Mucosa of rectum (tissue), 2 donors: ENCODE measurements around the gene FOS.

ENCODE experiments used
- H3K27ac ChIP-seq, 2 donors: one replicate each; pipeline ENCODE4 v1.7.0; 2013; ENCODE audit warnings: inconsistent platforms in 2 of 2, low read depth in 2 of 2, low read length in 2 of 2
- H3K27me3 ChIP-seq, 2 donors: one replicate each; pipeline ENCODE4 v1.7.0; 2013; ENCODE audit warnings: low read length in 2 of 2; ENCODE audit not compliant: control insufficient read depth in 2 of 2, insufficient read depth in 2 of 2
- H3K36me3 ChIP-seq, 2 donors: one replicate each; pipeline ENCODE4 v1.7.0; 2013; ENCODE audit warnings: low read length in 2 of 2; ENCODE audit not compliant: control insufficient read depth in 2 of 2, insufficient read depth in 2 of 2
- H3K4me1 ChIP-seq, 2 donors: one replicate each; pipeline ENCODE4 v1.7.0; 2013; ENCODE audit warnings: low read length in 2 of 2, mild to moderate bottlenecking in 1 of 2; ENCODE audit not compliant: control insufficient read depth in 2 of 2, insufficient read depth in 2 of 2
- H3K4me3 ChIP-seq, 2 donors: one replicate each; pipeline ENCODE4 v1.7.0; 2013; ENCODE audit warnings: low read length in 2 of 2
- H3K9ac ChIP-seq, 2 donors: one replicate each; pipeline ENCODE4 v1.7.0; 2013; ENCODE audit warnings: low read length in 2 of 2, low read depth in 1 of 2, mild to moderate bottlenecking in 1 of 2
- H3K9me3 ChIP-seq, 2 donors: one replicate each; pipeline ENCODE4 v1.7.0; 2013; ENCODE audit warnings: low read length in 2 of 2; ENCODE audit not compliant: control insufficient read depth in 2 of 2
- donor health status: healthy.
- donor health status: Normal muscosa, but diverticular disease.

FOS gene

GRCh38 chr14:75315144-75315543 is 36.5 kb downstream of the FOS start:
- H3K4me1 ChIP-seq = peaks cover 9 to 23% of the 10 kb centered on the region in 2 donors
- H3K9me3 ChIP-seq = no peaks in the 10 kb centered on the region
- H3K4me3 ChIP-seq = no peak overlapping the region
- H3K9ac ChIP-seq = no peak overlapping the region
- no peaks in the 10 kb centered on the region for H3K27me3 ChIP-seq
- H3K36me3 ChIP-seq = no peaks in the 10 kb centered on the region
- H3K27ac ChIP-seq = no peak overlapping the region

- H3K27ac ChIP-seq = no peak overlapping the region
- H3K27me3 ChIP-seq = no peaks in the 10 kb centered on the region
- H3K4me1 ChIP-seq = peaks cover 5 to 14% of the 10 kb centered on the region in 2 donors
- H3K4me3 ChIP-seq = no peak overlapping the region
- H3K9ac ChIP-seq = no peak overlapping the region
- no peaks in the 10 kb centered on the region for H3K9me3 ChIP-seq
- H3K36me3 ChIP-seq = no peaks in the 10 kb centered on the region
Measured at GRCh38 chr14:75317148-75317547, 38.5 kb downstream of the FOS start.

GRCh38 chr14:75318353-75318752 is 39.7 kb downstream of the FOS start:
- Histone ChIP-seq H3K9ac (no peak overlapping the region), H3K36me3 (no peaks in the 10 kb centered on the region), H3K4me1 (peaks cover 5 to 14% of the 10 kb centered on the region in 2 donors), H3K4me3 (no peak overlapping the region), H3K27ac (no peak overlapping the region), H3K27me3 (no peaks in the 10 kb centered on the region), H3K9me3 (no peaks in the 10 kb centered on the region)

GRCh38 chr14:75319021-75319420 is 40.4 kb downstream of the FOS start:
- Histone ChIP-seq H3K27me3 (no peaks in the 10 kb centered on the region), H3K4me1 (peaks cover 5 to 14% of the 10 kb centered on the region in 2 donors), H3K36me3 (no peaks in the 10 kb centered on the region), H3K4me3 (no peak overlapping the region), H3K27ac (no peak overlapping the region), H3K9ac (no peak overlapping the region), H3K9me3 (no peaks in the 10 kb centered on the region)

GRCh38 chr14:75320196-75320595 is 41.6 kb downstream of the FOS start:
- no peak overlapping the region for H3K4me3 ChIP-seq
- H3K9me3 ChIP-seq = no peaks in the 10 kb centered on the region
- peaks cover 5 to 10% of the 10 kb centered on the region in 2 donors for H3K4me1 ChIP-seq
- no peak overlapping the region for H3K9ac ChIP-seq
- no peaks in the 10 kb centered on the region for H3K27me3 ChIP-seq
- no peak overlapping the region for H3K27ac ChIP-seq
- H3K36me3 ChIP-seq = no peaks in the 10 kb centered on the region

- Histone ChIP-seq H3K27ac (no peak overlapping the region), H3K9me3 (no peaks in the 10 kb centered on the region), H3K27me3 (no peaks in the 10 kb centered on the region), H3K36me3 (no peaks in the 10 kb centered on the region), H3K4me3 (no peak overlapping the region), H3K4me1 (no peaks in the 10 kb centered on the region), H3K9ac (no peak overlapping the region)
Measured at GRCh38 chr14:75322746-75323145, 44.1 kb downstream of the FOS start.

- H3K27me3 ChIP-seq = no peaks in the 10 kb centered on the region
- no peak overlapping the region for H3K4me3 ChIP-seq
- no peaks in the 10 kb centered on the region for H3K4me1 ChIP-seq
- H3K9me3 ChIP-seq = no peaks in the 10 kb centered on the region
- no peak overlapping the region for H3K27ac ChIP-seq
- H3K36me3 ChIP-seq = no peaks in the 10 kb centered on the region
- H3K9ac ChIP-seq = no peak overlapping the region
Measured at GRCh38 chr14:75323571-75323970, 44.9 kb downstream of the FOS start.

- no peak overlapping the region for H3K4me3 ChIP-seq
- H3K27me3 ChIP-seq = no peaks in the 10 kb centered on the region
- H3K36me3 ChIP-seq = no peaks in the 10 kb centered on the region
- H3K9ac ChIP-seq = no peak overlapping the region
- no peaks in the 10 kb centered on the region for H3K9me3 ChIP-seq
- no peaks in the 10 kb centered on the region for H3K4me1 ChIP-seq
- H3K27ac ChIP-seq = no peak overlapping the region
Measured at GRCh38 chr14:75328558-75329155, 50.0 kb downstream of the FOS start.

GRCh38 chr14:75329369-75329768 is 50.7 kb downstream of the FOS start:
- no peak overlapping the region for H3K27ac ChIP-seq
- H3K36me3 ChIP-seq = no peaks in the 10 kb centered on the region
- H3K9ac ChIP-seq = no peak overlapping the region
- no peaks in the 10 kb centered on the region for H3K9me3 ChIP-seq
- no peak overlapping the region for H3K4me3 ChIP-seq
- no peaks in the 10 kb centered on the region for H3K27me3 ChIP-seq
- H3K4me1 ChIP-seq = no peaks in the 10 kb centered on the region

- Histone ChIP-seq H3K4me3 (no peak overlapping the region), H3K9me3 (no peaks in the 10 kb centered on the region), H3K27ac (no peak overlapping the region), H3K4me1 (no peaks in the 10 kb centered on the region), H3K36me3 (no peaks in the 10 kb centered on the region), H3K27me3 (no peaks in the 10 kb centered on the region), H3K9ac (no peak overlapping the region)
Measured at GRCh38 chr14:75331471-75331870, 52.8 kb downstream of the FOS start.
